Osteoblast (primary cell): ENCODE data around the gene AMD1. TPM values are rescaled to one million over a fixed set of nuclear protein-coding genes. Genes with fewer than 3 reads are reported as not detected.

Source experiments
- DNase-seq: peaks from one replicate; pipeline ENCODE4 v3.0.0; 2011; ENCODE audit warnings: low spot score, mixed read lengths; ENCODE audit not compliant: insufficient read length; ENCODE audit errors: missing footprints
- H2AFZ ChIP-seq: 2 replicates; pipeline ENCODE4 v1.6.0; 2011; ENCODE audit warnings: mild to moderate bottlenecking, low read length
- H3K27ac ChIP-seq: 2 replicates; pipeline ENCODE4 v1.5.1; 2011; ENCODE audit warnings: mild to moderate bottlenecking, low read depth, low read length, moderate library complexity
- H3K27me3 ChIP-seq: 2 replicates; pipeline ENCODE4 v1.6.0; 2012; ENCODE audit warnings: mild to moderate bottlenecking, control low read depth, inconsistent platforms, low read length, moderate library complexity; ENCODE audit not compliant: insufficient read depth
- H3K36me3 ChIP-seq: 2 replicates; pipeline ENCODE4 v1.5.1; 2011; ENCODE audit warnings: mild to moderate bottlenecking, low read length, control low read depth, moderate library complexity; ENCODE audit not compliant: insufficient read depth
- H3K4me1 ChIP-seq: 2 replicates; pipeline ENCODE4 v1.5.1; 2011; ENCODE audit warnings: mild to moderate bottlenecking, low read length, control low read depth, moderate library complexity; ENCODE audit not compliant: insufficient read depth
- H3K4me2 ChIP-seq: 2 replicates; pipeline ENCODE4 v1.6.0; 2011; ENCODE audit warnings: mild to moderate bottlenecking, low read length; ENCODE audit not compliant: insufficient read depth
- H3K4me3 ChIP-seq: fragments of 200-600 bp; sonication (generic); 3 replicates; pipeline ENCODE4 v1.5.1; 2012; ENCODE audit warnings: mild to moderate bottlenecking, low read length, inconsistent platforms; ENCODE audit not compliant: insufficient read depth
- H3K79me2 ChIP-seq: 2 replicates; pipeline ENCODE4 v1.6.0; 2012; ENCODE audit warnings: mild to moderate bottlenecking, low read length, control low read depth, inconsistent platforms; ENCODE audit not compliant: insufficient read depth
- H3K9me3 ChIP-seq: 2 replicates; pipeline ENCODE4 v1.5.1; 2011; ENCODE audit warnings: low read depth, low read length, control low read depth
- H4K20me1 ChIP-seq: 2 replicates; pipeline ENCODE4 v1.6.0; 2012; ENCODE audit warnings: mild to moderate bottlenecking, low read length, control low read depth; ENCODE audit not compliant: insufficient read depth
- total RNA-seq: library from RNA; depleted of rRNA; stranded (reverse); fragments of >200 nt; gene quantifications from 2 replicates; pipeline ENCODE4 v1.2.3, GENCODE V29; 2012
- TF ChIP-seq, protein P1 (sequence below): IDR thresholded peaks from 2 replicates; pipeline ENCODE4 v1.5.1; 2011; ENCODE audit warnings: mild to moderate bottlenecking, low read depth, low read length, moderate library complexity; ENCODE audit errors: extremely low read depth

The AMD1 gene
- total RNA-seq, 1 donor, result 63.0 TPM

DNA sequence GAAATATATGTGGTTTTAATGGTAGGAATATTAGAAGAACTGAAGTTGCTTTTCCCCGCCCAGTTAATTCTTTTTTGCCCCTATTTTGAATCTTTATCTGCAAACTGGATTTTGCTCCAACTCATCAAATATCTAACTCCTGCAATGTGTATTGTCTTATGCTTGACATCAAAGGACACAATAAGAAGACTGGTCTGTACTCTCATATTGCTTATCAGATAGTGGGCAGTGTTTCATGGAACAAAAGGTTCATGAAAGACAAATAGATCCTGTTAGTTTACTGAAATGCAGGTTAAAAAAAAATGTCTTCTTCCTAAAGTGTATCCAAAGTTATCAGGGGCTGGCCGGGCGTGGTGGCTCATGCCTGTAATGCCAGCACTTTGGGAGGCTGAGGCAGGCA lies 56.2 kb downstream of the AMD1 start:
- H3K36me3 ChIP-seq, result no peaks in the 10 kb centered on the region
- no peak overlapping the region for H3K4me3 ChIP-seq
- H3K4me1 ChIP-seq, result no peaks in the 10 kb centered on the region
- H3K27me3 ChIP-seq, result no peaks in the 10 kb centered on the region
- H3K79me2 ChIP-seq, result no peaks in the 10 kb centered on the region
- TF ChIP-seq, protein P1, sequence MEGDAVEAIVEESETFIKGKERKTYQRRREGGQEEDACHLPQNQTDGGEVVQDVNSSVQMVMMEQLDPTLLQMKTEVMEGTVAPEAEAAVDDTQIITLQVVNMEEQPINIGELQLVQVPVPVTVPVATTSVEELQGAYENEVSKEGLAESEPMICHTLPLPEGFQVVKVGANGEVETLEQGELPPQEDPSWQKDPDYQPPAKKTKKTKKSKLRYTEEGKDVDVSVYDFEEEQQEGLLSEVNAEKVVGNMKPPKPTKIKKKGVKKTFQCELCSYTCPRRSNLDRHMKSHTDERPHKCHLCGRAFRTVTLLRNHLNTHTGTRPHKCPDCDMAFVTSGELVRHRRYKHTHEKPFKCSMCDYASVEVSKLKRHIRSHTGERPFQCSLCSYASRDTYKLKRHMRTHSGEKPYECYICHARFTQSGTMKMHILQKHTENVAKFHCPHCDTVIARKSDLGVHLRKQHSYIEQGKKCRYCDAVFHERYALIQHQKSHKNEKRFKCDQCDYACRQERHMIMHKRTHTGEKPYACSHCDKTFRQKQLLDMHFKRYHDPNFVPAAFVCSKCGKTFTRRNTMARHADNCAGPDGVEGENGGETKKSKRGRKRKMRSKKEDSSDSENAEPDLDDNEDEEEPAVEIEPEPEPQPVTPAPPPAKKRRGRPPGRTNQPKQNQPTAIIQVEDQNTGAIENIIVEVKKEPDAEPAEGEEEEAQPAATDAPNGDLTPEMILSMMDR, result no peak
- no peak overlapping the region for H3K27ac ChIP-seq
- no peak overlapping the region for H3K4me2 ChIP-seq
- no peaks in the 10 kb centered on the region for H3K9me3 ChIP-seq
- H2AFZ ChIP-seq, result no peak overlapping the region
- DNase-seq, result no peak
- H4K20me1 ChIP-seq, result no peaks in the 10 kb centered on the region

DNA sequence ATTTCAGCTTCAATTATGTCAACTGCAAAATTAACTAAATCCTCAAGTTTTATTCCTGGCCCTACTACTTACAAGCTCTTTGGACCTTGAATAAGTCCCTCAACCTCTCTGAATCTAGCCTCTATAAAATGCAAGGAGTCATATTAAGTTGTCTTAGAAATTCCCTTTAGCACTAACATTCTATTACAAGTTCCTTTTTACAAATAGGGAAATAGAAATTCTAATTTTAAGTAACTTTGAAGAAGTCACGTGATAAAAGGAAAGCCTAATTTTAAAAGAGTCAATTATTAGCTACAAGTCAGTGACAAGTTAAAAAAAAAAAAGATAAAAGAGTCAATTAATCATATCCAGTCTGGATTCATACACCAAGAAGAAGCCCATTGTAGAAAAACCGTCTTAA lies 59.3 kb downstream of the AMD1 start:
- no peak overlapping the region for H2AFZ ChIP-seq
- no peaks in the 10 kb centered on the region for H3K9me3 ChIP-seq
- H3K4me3 ChIP-seq, result no peak overlapping the region
- no peaks in the 10 kb centered on the region for H4K20me1 ChIP-seq
- H3K4me2 ChIP-seq, result no peak overlapping the region
- TF ChIP-seq, protein P1, result no peak
- H3K36me3 ChIP-seq, result no peaks in the 10 kb centered on the region
- no peak for DNase-seq
- H3K79me2 ChIP-seq, result no peaks in the 10 kb centered on the region
- H3K4me1 ChIP-seq, result no peaks in the 10 kb centered on the region
- H3K27ac ChIP-seq, result no peak overlapping the region
- no peaks in the 10 kb centered on the region for H3K27me3 ChIP-seq

DNA sequence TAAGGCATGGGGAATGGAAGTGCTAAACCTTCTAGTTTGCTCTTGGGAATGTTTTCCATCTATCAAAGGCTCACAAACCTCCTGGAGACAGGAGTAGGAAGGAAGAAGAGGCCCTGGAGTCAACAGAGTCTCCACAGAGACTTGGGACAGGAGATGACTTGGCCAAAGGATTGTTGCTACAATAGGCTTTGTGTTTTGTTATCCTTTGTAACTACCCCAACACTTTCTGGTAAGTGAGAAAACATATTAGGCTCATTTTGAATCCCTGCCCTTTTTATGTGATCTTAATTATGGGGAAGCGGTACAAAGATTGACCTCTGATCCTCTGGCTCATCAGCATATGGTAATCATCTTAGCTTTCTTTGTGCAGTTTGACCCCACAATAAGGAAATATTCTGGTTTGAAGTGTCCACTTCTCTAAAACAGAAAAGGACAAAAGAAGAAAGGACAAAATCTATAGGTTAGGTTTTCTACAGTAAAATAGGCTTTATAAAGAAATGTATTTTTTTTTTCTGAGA lies 59.9 kb downstream of the AMD1 start:
- no peaks in the 10 kb centered on the region for H3K4me1 ChIP-seq
- no peaks in the 10 kb centered on the region for H3K79me2 ChIP-seq
- no peaks in the 10 kb centered on the region for H3K36me3 ChIP-seq
- no peaks in the 10 kb centered on the region for H3K27me3 ChIP-seq
- H2AFZ ChIP-seq, result no peak overlapping the region
- TF ChIP-seq, protein P1, result no peak
- H3K9me3 ChIP-seq, result no peaks in the 10 kb centered on the region
- no peak for DNase-seq
- no peak overlapping the region for H3K27ac ChIP-seq
- no peak overlapping the region for H3K4me2 ChIP-seq
- no peaks in the 10 kb centered on the region for H4K20me1 ChIP-seq
- no peak overlapping the region for H3K4me3 ChIP-seq

DNA sequence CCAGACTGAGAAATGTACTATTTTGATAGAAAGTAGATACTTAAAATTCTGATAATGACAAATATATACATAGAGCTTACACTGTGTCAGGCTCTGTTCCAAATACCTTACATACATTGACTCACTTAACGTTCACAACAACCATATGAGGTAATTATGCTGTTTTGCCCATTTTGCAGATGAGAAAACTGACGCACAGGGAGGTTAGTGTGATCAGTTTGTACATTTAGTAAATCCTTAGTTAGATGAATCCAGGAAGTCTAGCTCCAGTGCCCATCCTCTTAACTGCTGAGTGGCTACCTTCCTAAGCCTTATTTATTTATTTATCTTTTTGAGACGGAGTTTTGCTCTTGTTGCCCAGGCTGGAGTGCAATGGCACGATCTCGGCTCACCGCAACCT lies 60.6 kb downstream of the AMD1 start:
- Histone ChIP-seq H3K79me2 (no peaks in the 10 kb centered on the region), H3K36me3 (no peaks in the 10 kb centered on the region), H3K4me1 (no peaks in the 10 kb centered on the region), H4K20me1 (no peaks in the 10 kb centered on the region), H3K27me3 (no peaks in the 10 kb centered on the region), H3K27ac (no peak overlapping the region), H3K4me2 (no peak overlapping the region), H2AFZ (no peak overlapping the region), H3K9me3 (no peaks in the 10 kb centered on the region), H3K4me3 (no peak overlapping the region)
- no peak for DNase-seq
- TF ChIP-seq, protein P1, result no peak
